Endodermal cell (in vitro differentiated cells): ENCODE measurements around the gene TLCD4. TPM values are rescaled to one million over a fixed set of nuclear protein-coding genes. Genes with fewer than 3 reads are reported as not detected.
A peak's percentile ranks its signal among the peaks of the same experiment; 100 is the strongest.

Experiments
- DNase-seq: peaks from one replicate; pipeline ENCODE4 v3.0.0-alpha.2; 2017
- H3K27ac ChIP-seq: 2 replicates; pipeline ENCODE4 v1.5.1; 2013; ENCODE audit warnings: mild to moderate bottlenecking, low read depth, low read length, moderate library complexity
- H3K27me3 ChIP-seq: 2 replicates; pipeline ENCODE4 v1.6.1; 2013; ENCODE audit warnings: mild to moderate bottlenecking, low read length, moderate library complexity; ENCODE audit not compliant: insufficient read depth, control insufficient read depth, poor library complexity, severe bottlenecking
- H3K36me3 ChIP-seq: 2 replicates; pipeline ENCODE4 v1.7.0; 2013; ENCODE audit warnings: mild to moderate bottlenecking, low read length, moderate library complexity; ENCODE audit not compliant: control insufficient read depth, insufficient read depth
- H3K4me1 ChIP-seq: one replicate; pipeline ENCODE4 v1.7.0; 2013; ENCODE audit warnings: low read length; ENCODE audit not compliant: control insufficient read depth, insufficient read depth
- H3K4me3 ChIP-seq: 2 replicates; pipeline ENCODE4 v1.5.1; 2013; ENCODE audit warnings: mild to moderate bottlenecking, low read length, moderate library complexity
- H3K9ac ChIP-seq: 2 replicates; pipeline ENCODE4 v1.6.1; 2013; ENCODE audit warnings: mild to moderate bottlenecking, low read length, moderate library complexity; ENCODE audit not compliant: poor library complexity, severe bottlenecking; ENCODE audit errors: extremely low read depth
- H3K9me3 ChIP-seq: 2 replicates; pipeline ENCODE4 v1.6.1; 2013; ENCODE audit warnings: mild to moderate bottlenecking, low read length, moderate library complexity; ENCODE audit not compliant: control insufficient read depth
- H3K27ac Mint-ChIP-seq: 2 replicates; pipeline ENCODE4 v1.8.0; 2020; ENCODE audit warnings: mixed read lengths
- H3K27me3 Mint-ChIP-seq: 2 replicates; pipeline ENCODE4 v1.8.0; 2021; ENCODE audit warnings: mild to moderate bottlenecking, mixed read lengths; ENCODE audit not compliant: insufficient read depth
- H3K36me3 Mint-ChIP-seq: 2 replicates; pipeline ENCODE4 v1.8.0; 2020; ENCODE audit warnings: low read depth, mixed read lengths
- H3K4me1 Mint-ChIP-seq: 2 replicates; pipeline ENCODE4 v1.8.0; 2020; ENCODE audit warnings: mixed read lengths
- H3K4me3 Mint-ChIP-seq: 2 replicates; pipeline ENCODE4 v1.8.0; 2020; ENCODE audit warnings: mild to moderate bottlenecking, moderate library complexity, mixed read lengths
- H3K9me3 Mint-ChIP-seq: 2 replicates; pipeline ENCODE4 v1.8.0; 2020; ENCODE audit warnings: mild to moderate bottlenecking, mixed read lengths
- whole genome bisulfite sequencing, 2 experiments: methylation state at CpG; one replicate each; pipeline versions ENCODE4 v1.1.5 to v1.1.7; 2013; ENCODE audit warnings: missing lambda C conversion rate in 2 of 2, mixed read lengths in 1 of 2; ENCODE audit not compliant: insufficient coverage in 1 of 2, insufficient read length in 1 of 2; 5-methylcytosine and 5-hydroxymethylcytosine counted together
- total RNA-seq, 2 donors: library from RNA; stranded (reverse); fragmentation: NEBNext Ultra II Directional in 1 of 2; extraction: Animal tissue kit (Norgen Biotek cat#: 25700) in 1 of 2; gene quantifications; 2 replicates in 1 of 2; 3 replicates in 1 of 2; pipeline ENCODE4 v1.2.1, GENCODE V29; 2021
- TF ChIP-seq, protein P1 (sequence below): fragments of 200-600 bp; sonication (generic); conservative IDR thresholded peaks from 2 replicates; pipeline ENCODE4 v1.5.0; 2021; ENCODE audit warnings: antibody characterized with exemption, mild to moderate bottlenecking

The TLCD4 gene
- total RNA-seq, 2 donors from 2014 or later, result 6.4 to 19.3 TPM

DNA sequence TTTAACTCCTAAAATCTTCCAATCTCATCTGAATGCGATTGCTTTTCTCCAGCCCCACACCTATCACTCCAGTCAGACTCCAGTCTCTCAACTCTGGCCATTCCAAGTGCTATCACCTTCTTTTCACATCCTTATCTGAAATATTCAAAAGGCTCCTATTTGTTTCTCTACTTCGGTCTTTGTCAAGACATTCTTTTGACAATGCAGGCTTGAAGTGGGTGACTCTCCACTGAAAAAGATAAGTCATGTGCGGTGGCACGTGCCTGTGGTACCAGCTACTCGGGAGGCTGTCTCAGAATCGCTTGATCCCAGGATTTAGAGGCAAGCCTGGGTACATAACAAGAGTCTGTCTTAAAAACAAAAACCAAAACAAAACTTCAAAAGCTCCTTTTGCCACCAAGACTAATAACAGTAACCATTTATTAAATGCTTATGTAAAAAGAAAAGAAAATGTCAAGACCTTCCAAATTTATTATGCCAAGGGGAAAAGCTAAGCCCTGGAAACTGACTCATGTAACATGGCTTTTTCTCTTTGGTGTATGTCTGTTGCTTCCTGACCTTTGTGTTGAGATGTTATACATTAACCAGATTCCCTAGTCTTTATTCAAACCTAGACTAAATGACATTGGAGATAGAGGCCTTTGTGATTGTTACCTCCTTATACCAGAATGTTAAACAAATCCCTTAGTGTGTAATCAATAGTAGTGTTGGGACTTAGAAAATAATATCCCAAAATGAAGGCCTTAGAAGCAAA is 48.0 kb upstream of the TLCD4 start:
- Mint-ChIP-seq H3K36me3 (peaks cover 17% of the 10 kb centered on the region), H3K9me3 (no peaks in the 10 kb centered on the region), H3K4me3 (peak overlapping the region; percentile 1), H3K27me3 (no peaks in the 10 kb centered on the region), H3K27ac (peak overlapping the region; percentile 74), H3K4me1 (peaks cover 47% of the 10 kb centered on the region)
- H3K4me3 ChIP-seq, result peak overlapping the region; percentile 11
- peak; percentile 57 for DNase-seq
- H3K9ac ChIP-seq, result no peak overlapping the region
- H3K4me1 ChIP-seq, result peaks cover 4% of the 10 kb centered on the region
- H3K27ac ChIP-seq, result no peak overlapping the region
- peaks cover 11% of the 10 kb centered on the region for H3K36me3 ChIP-seq
- H3K9me3 ChIP-seq, result peaks cover 8% of the 10 kb centered on the region
- 65 to 86% methylated on average over 5 to 6 of the region's 6 CpGs for WGBS, 2 experiments
- no peaks in the 10 kb centered on the region for H3K27me3 ChIP-seq
- TF ChIP-seq, protein P1, sequence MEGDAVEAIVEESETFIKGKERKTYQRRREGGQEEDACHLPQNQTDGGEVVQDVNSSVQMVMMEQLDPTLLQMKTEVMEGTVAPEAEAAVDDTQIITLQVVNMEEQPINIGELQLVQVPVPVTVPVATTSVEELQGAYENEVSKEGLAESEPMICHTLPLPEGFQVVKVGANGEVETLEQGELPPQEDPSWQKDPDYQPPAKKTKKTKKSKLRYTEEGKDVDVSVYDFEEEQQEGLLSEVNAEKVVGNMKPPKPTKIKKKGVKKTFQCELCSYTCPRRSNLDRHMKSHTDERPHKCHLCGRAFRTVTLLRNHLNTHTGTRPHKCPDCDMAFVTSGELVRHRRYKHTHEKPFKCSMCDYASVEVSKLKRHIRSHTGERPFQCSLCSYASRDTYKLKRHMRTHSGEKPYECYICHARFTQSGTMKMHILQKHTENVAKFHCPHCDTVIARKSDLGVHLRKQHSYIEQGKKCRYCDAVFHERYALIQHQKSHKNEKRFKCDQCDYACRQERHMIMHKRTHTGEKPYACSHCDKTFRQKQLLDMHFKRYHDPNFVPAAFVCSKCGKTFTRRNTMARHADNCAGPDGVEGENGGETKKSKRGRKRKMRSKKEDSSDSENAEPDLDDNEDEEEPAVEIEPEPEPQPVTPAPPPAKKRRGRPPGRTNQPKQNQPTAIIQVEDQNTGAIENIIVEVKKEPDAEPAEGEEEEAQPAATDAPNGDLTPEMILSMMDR, result no peak

GRCh38 chr1:95069710-95070093 is 47.5 kb upstream of the TLCD4 start:
- Histone ChIP-seq H3K9ac (no peak overlapping the region), H3K27ac (no peak overlapping the region), H3K36me3 (peaks cover 9% of the 10 kb centered on the region), H3K9me3 (peaks cover 5% of the 10 kb centered on the region), H3K4me1 (peaks cover 2% of the 10 kb centered on the region), H3K27me3 (no peaks in the 10 kb centered on the region), H3K4me3 (peak overlapping the region; percentile 11)
- Mint-ChIP-seq H3K27ac (peak overlapping the region; percentile 74), H3K4me3 (no peak overlapping the region), H3K36me3 (peaks cover 14% of the 10 kb centered on the region), H3K4me1 (peaks cover 45% of the 10 kb centered on the region), H3K27me3 (no peaks in the 10 kb centered on the region), H3K9me3 (no peaks in the 10 kb centered on the region)
- DNase-seq, result no peak
- TF ChIP-seq, protein P1, result no peak
- WGBS, 2 experiments, result 86 to 93% methylated on average over 4 to 5 of the region's 5 CpGs

- peak overlapping the region; percentile 84 for H3K4me3 Mint-ChIP-seq
- Histone ChIP-seq H3K4me3 (peak overlapping the region; percentile 95), H3K27ac (no peak overlapping the region), H3K27me3 (no peaks in the 10 kb centered on the region), H3K4me1 (no peaks in the 10 kb centered on the region), H3K9ac (no peak overlapping the region), H3K36me3 (peaks cover 3% of the 10 kb centered on the region), H3K9me3 (no peaks in the 10 kb centered on the region)
- TF ChIP-seq, protein P1, result no peak
- no peak overlapping the region for H3K27ac Mint-ChIP-seq
- 90 to 93% methylated on average over 2 of the region's 2 CpGs for WGBS, 2 experiments
- H3K27me3 Mint-ChIP-seq, result no peaks in the 10 kb centered on the region
- no peaks in the 10 kb centered on the region for H3K9me3 Mint-ChIP-seq
- H3K36me3 Mint-ChIP-seq, result peaks cover 7% of the 10 kb centered on the region
- H3K4me1 Mint-ChIP-seq, result peaks cover 39% of the 10 kb centered on the region
- DNase-seq, result no peak
These were observed 45.6 kb upstream of the TLCD4 start for GRCh38 chr1:95071539-95071938.
